ENCODE results near the gene HSPBP1.

The HSPBP1 gene

GRCh38 chr19:55311797-55312196, 31.9 kb upstream of the HSPBP1 start:
- Histone ChIP-seq H4K20me1 (ENCODE audit: insufficient read depth, low read length) (no peaks in the 10 kb centered on the region), H3K4me3 (ENCODE audit: low read length) (no peak overlapping the region), H3K4me1 (ENCODE audit: low read length) (peaks cover 11% of the 10 kb centered on the region), H3K27ac (ENCODE audit: low read length) (no peak overlapping the region), H2AFZ (ENCODE audit: low read length) (no peak overlapping the region), H3K9me2 (replicated peaks; ENCODE audit: insufficient read depth, low read length) (no peaks in the 10 kb centered on the region), H3K4me2 (ENCODE audit: low read depth, low read length) (no peak overlapping the region), H3K9ac (ENCODE audit: low read length) (no peak overlapping the region), H3K27me3 (replicated peaks; ENCODE audit: insufficient read depth, low read length) (no peaks in the 10 kb centered on the region), H3K36me3 (replicated peaks; ENCODE audit: insufficient read depth, low read length) (no peaks in the 10 kb centered on the region), H3K9me3 (replicated peaks; ENCODE audit: insufficient read depth, low read length) (no peaks in the 10 kb centered on the region), H3F3A (ENCODE audit: insufficient read depth, low read length) (peaks cover 8% of the 10 kb centered on the region), H3K79me2 (ENCODE audit: low read length) (peaks cover 5% of the 10 kb centered on the region; the same call in 1 of the 2 replicates)
- no peak for DNase-seq
- TF ChIP-seq EZH2 (optimal IDR thresholded peaks at IDR 0.05; ENCODE audit: low read depth, low read length) (no peak), CTCF (IDR thresholded peaks at IDR 0.05; ENCODE audit: low read length) (no peak), EZH2phosphoT487 (IDR thresholded peaks at IDR 0.05; ENCODE audit: low read length) (no peak)

- Histone ChIP-seq H4K20me1 (ENCODE audit: insufficient read depth, low read length) (no peaks in the 10 kb centered on the region), H2AFZ (ENCODE audit: low read length) (no peak overlapping the region), H3K36me3 (replicated peaks; ENCODE audit: insufficient read depth, low read length) (no peaks in the 10 kb centered on the region)
Observed at GRCh38 chr19:55311397-55311796, 31.5 kb upstream of the HSPBP1 start.

DNA sequence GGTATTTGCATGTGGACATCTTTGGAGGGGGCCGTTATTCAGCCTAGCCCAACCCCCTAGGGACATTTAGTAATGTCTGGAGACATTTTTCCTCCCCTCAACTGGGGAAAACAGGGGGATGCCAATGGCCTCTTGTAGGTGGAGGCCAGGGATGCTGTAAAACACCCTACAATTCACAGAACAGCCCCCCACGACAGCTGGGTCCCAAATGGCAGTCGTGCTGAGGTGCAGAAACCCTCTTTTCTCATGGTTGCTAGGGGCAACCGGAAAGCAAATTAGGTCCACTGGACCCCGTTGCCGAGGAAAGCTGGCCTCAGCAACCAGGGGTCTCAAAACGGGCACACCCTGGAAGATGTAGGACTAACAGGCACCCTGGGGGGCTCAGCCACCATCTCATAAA, 30.6 kb upstream of the HSPBP1 start:
- Histone ChIP-seq H4K20me1 (ENCODE audit: insufficient read depth, low read length) (no peaks in the 10 kb centered on the region), H3K9ac (ENCODE audit: low read length) (no peak overlapping the region), H3K27me3 (replicated peaks; ENCODE audit: insufficient read depth, low read length) (no peaks in the 10 kb centered on the region), H3F3A (ENCODE audit: insufficient read depth, low read length) (peaks cover 12% of the 10 kb centered on the region), H3K36me3 (replicated peaks; ENCODE audit: insufficient read depth, low read length) (no peaks in the 10 kb centered on the region), H3K27ac (ENCODE audit: low read length) (no peak overlapping the region), H3K79me2 (ENCODE audit: low read length) (peaks cover 5% of the 10 kb centered on the region; the same call in 1 of the 2 replicates), H3K4me1 (ENCODE audit: low read length) (peaks cover 14% of the 10 kb centered on the region), H3K4me2 (ENCODE audit: low read depth, low read length) (no peak overlapping the region), H3K4me3 (ENCODE audit: low read length) (no peak overlapping the region), H3K9me2 (replicated peaks; ENCODE audit: insufficient read depth, low read length) (no peaks in the 10 kb centered on the region), H2AFZ (ENCODE audit: low read length) (no peak overlapping the region), H3K9me3 (replicated peaks; ENCODE audit: insufficient read depth, low read length) (no peaks in the 10 kb centered on the region)
- TF ChIP-seq EZH2phosphoT487 (IDR thresholded peaks at IDR 0.05; ENCODE audit: low read length), result no peak
- no peak for TF ChIP-seq CTCF (IDR thresholded peaks at IDR 0.05; ENCODE audit: low read length)
- no peak for TF ChIP-seq EZH2 (optimal IDR thresholded peaks at IDR 0.05; ENCODE audit: low read depth, low read length)
- no peak for DNase-seq

More at GRCh38 chr19:55311397-55311796, 31.5 kb upstream of the HSPBP1 start:
- Histone ChIP-seq H3F3A (ENCODE audit: insufficient read depth, low read length) (peaks cover 12% of the 10 kb centered on the region), H3K27ac (ENCODE audit: low read length) (no peak overlapping the region), H3K9ac (ENCODE audit: low read length) (no peak overlapping the region), H3K9me3 (replicated peaks; ENCODE audit: insufficient read depth, low read length) (no peaks in the 10 kb centered on the region), H3K4me2 (ENCODE audit: low read depth, low read length) (no peak overlapping the region), H3K27me3 (replicated peaks; ENCODE audit: insufficient read depth, low read length) (no peaks in the 10 kb centered on the region), H3K4me3 (ENCODE audit: low read length) (no peak overlapping the region), H3K9me2 (replicated peaks; ENCODE audit: insufficient read depth, low read length) (no peaks in the 10 kb centered on the region), H3K79me2 (ENCODE audit: low read length) (peaks cover 5% of the 10 kb centered on the region; the same call in 1 of the 2 replicates), H3K4me1 (ENCODE audit: low read length) (peaks cover 14% of the 10 kb centered on the region)
- TF ChIP-seq CTCF (IDR thresholded peaks at IDR 0.05; ENCODE audit: low read length), result no peak
- no peak for TF ChIP-seq EZH2 (optimal IDR thresholded peaks at IDR 0.05; ENCODE audit: low read depth, low read length)
- TF ChIP-seq EZH2phosphoT487 (IDR thresholded peaks at IDR 0.05; ENCODE audit: low read length), result no peak
- no peak for DNase-seq

All from MM.1S (cell line).